Activated CD4-positive, alpha-beta T cell treated with anti-CD3 and anti-CD28 coated beads, Interleukin-10, Interleukin-2, amounts not matched to agents 100 ng/mL and 50 ng/mL, durations not matched to agents 16 hours and 8 hours (primary cell): ENCODE results near the gene OR10P1.
A peak's percentile ranks its signal among the peaks of the same experiment; 100 is the strongest.

ENCODE experiments used
- DNase-seq: peaks from one replicate; pipeline ENCODE4 v3.0.0-alpha.2; 2020

The OR10P1 gene

GRCh38 chr12:55653031-55653430 lies 16.3 kb downstream of the OR10P1 start:
- DNase-seq: no peak

GRCh38 chr12:55654511-55655214 lies 18.0 kb downstream of the OR10P1 start:
- no peak for DNase-seq

GRCh38 chr12:55657212-55657611 lies 20.5 kb downstream of the OR10P1 start:
- DNase-seq: no peak

- no peak for DNase-seq
These were observed 21.5 kb downstream of the OR10P1 start for GRCh38 chr12:55658212-55658611.

GRCh38 chr12:55658635-55659391 lies 22.1 kb downstream of the OR10P1 start:
- no peak for DNase-seq

GRCh38 chr12:55659486-55660385 lies 23.0 kb downstream of the OR10P1 start:
- no peak for DNase-seq

- DNase-seq: no peak
These were observed 26.7 kb downstream of the OR10P1 start for GRCh38 chr12:55663391-55663790.

GRCh38 chr12:55664826-55665225 lies 28.1 kb downstream of the OR10P1 start:
- DNase-seq: no peak

- no peak for DNase-seq
These were observed 29.8 kb downstream of the OR10P1 start for GRCh38 chr12:55666508-55666907.

- no peak for DNase-seq
These were observed 33.6 kb downstream of the OR10P1 start for GRCh38 chr12:55670276-55670675.

GRCh38 chr12:55671746-55672145 lies 35.1 kb downstream of the OR10P1 start:
- DNase-seq: no peak

GRCh38 chr12:55673638-55674037 lies 36.9 kb downstream of the OR10P1 start:
- no peak for DNase-seq

- no peak for DNase-seq
These were observed 39.0 kb downstream of the OR10P1 start for GRCh38 chr12:55675666-55676065.

- no peak for DNase-seq
These were observed 40.0 kb downstream of the OR10P1 start for GRCh38 chr12:55676707-55677106.

- no peak for DNase-seq
These were observed 43.0 kb downstream of the OR10P1 start for GRCh38 chr12:55679691-55680090.

GRCh38 chr12:55681142-55682077 lies 44.7 kb downstream of the OR10P1 start:
- DNase-seq: peak; percentile 8

GRCh38 chr12:55682087-55682796 lies 45.5 kb downstream of the OR10P1 start:
- no peak for DNase-seq

GRCh38 chr12:55683676-55684075 lies 47.0 kb downstream of the OR10P1 start:
- no peak for DNase-seq

- DNase-seq: no peak
These were observed 48.2 kb downstream of the OR10P1 start for GRCh38 chr12:55684761-55685370.

- DNase-seq: no peak
These were observed 49.0 kb downstream of the OR10P1 start for GRCh38 chr12:55685671-55686070.

- no peak for DNase-seq
These were observed 49.8 kb downstream of the OR10P1 start for GRCh38 chr12:55686366-55687010.
